ENCODE results near the gene ASB10.

DNA sequence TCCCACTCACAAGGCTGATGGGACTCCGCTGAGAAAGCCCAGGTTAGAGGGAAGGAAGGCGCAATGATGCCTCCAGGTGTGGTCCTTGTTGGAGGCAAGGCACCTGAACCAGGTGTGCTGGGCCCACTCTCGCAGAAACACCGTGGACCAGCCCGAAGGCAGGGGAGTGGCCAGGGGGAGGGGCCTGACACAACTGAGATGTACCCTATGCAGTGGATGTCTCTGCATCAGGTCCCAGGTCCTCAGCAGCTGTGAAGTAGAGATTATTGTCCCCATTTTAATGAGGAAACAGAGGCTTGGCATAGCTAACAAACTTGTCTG, 51.6 kb downstream of the ASB10 start:
- TF ChIP-seq, protein P1, sequence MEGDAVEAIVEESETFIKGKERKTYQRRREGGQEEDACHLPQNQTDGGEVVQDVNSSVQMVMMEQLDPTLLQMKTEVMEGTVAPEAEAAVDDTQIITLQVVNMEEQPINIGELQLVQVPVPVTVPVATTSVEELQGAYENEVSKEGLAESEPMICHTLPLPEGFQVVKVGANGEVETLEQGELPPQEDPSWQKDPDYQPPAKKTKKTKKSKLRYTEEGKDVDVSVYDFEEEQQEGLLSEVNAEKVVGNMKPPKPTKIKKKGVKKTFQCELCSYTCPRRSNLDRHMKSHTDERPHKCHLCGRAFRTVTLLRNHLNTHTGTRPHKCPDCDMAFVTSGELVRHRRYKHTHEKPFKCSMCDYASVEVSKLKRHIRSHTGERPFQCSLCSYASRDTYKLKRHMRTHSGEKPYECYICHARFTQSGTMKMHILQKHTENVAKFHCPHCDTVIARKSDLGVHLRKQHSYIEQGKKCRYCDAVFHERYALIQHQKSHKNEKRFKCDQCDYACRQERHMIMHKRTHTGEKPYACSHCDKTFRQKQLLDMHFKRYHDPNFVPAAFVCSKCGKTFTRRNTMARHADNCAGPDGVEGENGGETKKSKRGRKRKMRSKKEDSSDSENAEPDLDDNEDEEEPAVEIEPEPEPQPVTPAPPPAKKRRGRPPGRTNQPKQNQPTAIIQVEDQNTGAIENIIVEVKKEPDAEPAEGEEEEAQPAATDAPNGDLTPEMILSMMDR (IDR thresholded peaks at IDR 0.05), result no peak
- no peak for TF ChIP-seq ZFX (IDR thresholded peaks at IDR 0.05; ENCODE audit: borderline replicate concordance)

All from 22Rv1 (cell line).